GM13976 (cell line): ENCODE results near the gene ENOX2.

Experiments
- DNase-seq: peaks from one replicate; pipeline ENCODE4 v3.0.0; 2012; ENCODE audit warnings: low spot score
- in situ Hi-C: fragments of 300-500 bp; cut with MboI; formaldehyde crosslinking; loops from one replicate; pipeline ENCODE4 v1.12.0; 2022; ENCODE audit warnings: low sequenced_read_pairs, mixed read lengths, inconsistent platforms; ENCODE audit not compliant: unreplicated experiment
- TF ChIP-seq, protein P1 (sequence below): IDR thresholded peaks from 2 replicates; pipeline ENCODE4 v1.5.1; 2012; ENCODE audit warnings: borderline replicate concordance, mild to moderate bottlenecking; ENCODE audit not compliant: insufficient read depth; ENCODE audit errors: extremely low read depth, missing control alignments, control extremely low read depth

The ENOX2 gene

DNA sequence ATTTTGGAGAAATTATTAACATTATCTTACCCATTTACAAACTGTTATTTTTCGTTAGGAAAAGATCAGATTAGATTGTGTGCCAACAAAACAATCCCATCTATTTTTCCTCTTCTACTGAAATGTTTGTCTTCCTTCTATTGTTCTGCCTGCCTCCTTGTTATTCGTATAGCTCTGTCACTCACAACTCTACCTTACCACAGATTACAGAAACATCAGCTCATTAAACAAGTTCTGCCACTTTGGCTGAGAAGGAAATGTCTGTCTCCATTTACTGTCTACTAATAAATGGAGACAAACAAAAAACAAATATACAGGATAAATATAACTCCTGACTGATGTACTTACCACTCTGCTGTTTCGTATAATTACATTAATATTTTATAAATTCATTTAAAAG lies 211.4 kb downstream of the ENOX2 start:
- TF ChIP-seq, protein P1, sequence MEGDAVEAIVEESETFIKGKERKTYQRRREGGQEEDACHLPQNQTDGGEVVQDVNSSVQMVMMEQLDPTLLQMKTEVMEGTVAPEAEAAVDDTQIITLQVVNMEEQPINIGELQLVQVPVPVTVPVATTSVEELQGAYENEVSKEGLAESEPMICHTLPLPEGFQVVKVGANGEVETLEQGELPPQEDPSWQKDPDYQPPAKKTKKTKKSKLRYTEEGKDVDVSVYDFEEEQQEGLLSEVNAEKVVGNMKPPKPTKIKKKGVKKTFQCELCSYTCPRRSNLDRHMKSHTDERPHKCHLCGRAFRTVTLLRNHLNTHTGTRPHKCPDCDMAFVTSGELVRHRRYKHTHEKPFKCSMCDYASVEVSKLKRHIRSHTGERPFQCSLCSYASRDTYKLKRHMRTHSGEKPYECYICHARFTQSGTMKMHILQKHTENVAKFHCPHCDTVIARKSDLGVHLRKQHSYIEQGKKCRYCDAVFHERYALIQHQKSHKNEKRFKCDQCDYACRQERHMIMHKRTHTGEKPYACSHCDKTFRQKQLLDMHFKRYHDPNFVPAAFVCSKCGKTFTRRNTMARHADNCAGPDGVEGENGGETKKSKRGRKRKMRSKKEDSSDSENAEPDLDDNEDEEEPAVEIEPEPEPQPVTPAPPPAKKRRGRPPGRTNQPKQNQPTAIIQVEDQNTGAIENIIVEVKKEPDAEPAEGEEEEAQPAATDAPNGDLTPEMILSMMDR, result no peak
- in situ Hi-C loops, result no loop called here
- DNase-seq, result no peak

- in situ Hi-C loops, result no loop called here
- DNase-seq, result no peak
- TF ChIP-seq, protein P1, result no peak
Measured at GRCh38 chrX:130688360-130688759, 214.6 kb downstream of the ENOX2 start.

GRCh38 chrX:130682990-130683389 lies 220.0 kb downstream of the ENOX2 start:
- no peak for DNase-seq
- TF ChIP-seq, protein P1, result no peak
- in situ Hi-C loops, result no loop called here

GRCh38 chrX:130680164-130681035 lies 222.6 kb downstream of the ENOX2 start:
- in situ Hi-C loops, result no loop called here
- no peak for DNase-seq
- TF ChIP-seq, protein P1, result no peak

DNA sequence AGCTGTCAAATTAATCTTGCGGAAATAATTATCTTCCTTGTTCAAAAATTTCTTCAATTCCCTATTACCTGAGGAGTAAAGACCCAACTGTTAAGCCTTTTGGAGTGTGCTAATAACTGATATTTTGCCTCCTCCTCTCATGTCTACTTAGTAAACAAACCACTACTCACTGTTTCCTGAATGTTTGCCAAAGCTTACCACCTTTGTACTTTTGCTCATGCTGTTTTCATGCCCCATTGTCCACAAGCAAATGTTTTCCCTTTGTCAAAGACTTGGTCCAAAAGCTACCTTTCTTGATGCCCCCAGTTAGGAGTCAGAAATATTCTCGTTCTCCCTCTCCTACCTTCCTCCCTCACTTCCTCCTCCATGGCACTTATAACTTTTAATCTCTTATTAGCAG lies 226.1 kb downstream of the ENOX2 start:
- in situ Hi-C loops, result no loop called here
- no peak for DNase-seq
- TF ChIP-seq, protein P1, result no peak

DNA sequence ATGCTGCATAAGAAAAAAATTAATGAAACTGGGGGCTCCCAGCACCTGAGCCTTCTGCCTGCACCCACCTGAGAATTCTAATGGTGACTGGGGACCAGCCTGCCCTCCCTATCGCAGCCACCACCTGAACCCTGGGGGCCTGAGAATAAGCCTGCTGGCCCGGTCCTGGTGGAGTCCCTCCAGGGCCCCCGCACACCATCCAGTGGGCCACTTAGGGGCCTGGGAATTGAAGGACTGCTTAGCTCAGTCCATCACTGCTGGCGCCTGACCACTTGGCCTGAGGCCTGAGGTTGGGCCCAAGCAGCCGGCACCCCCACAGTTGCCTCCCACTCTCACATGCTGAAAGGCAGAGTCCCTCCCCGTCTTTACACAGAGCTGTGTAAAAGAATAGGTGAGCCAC lies 230.8 kb downstream of the ENOX2 start:
- DNase-seq, result no peak
- TF ChIP-seq, protein P1, result no peak
- in situ Hi-C loops, result no loop called here
